Activated CD4-positive, alpha-beta T cell treated with anti-CD3 and anti-CD28 coated beads for 36 hours (primary cell): ENCODE results near the gene TMPRSS3. TPM values are rescaled to one million over a fixed set of nuclear protein-coding genes. Genes with fewer than 3 reads are reported as not detected.

Source experiments
- ATAC-seq: fragments of 200-7000 bp; cut with Tn5 transposase; one replicate; pipeline ENCODE4 v1.10.0; 2021; ENCODE audit warnings: mild to moderate bottlenecking, moderate library complexity
- CTCF ChIA-PET: fragments of 350-600 bp; sonication (Branson Sonifier 250); formaldehyde crosslinking; loops from one replicate; lab custom pipeline; 2021; ENCODE audit warnings: antibody characterized with exemption; lab: Charles Lee
- POLR2A ChIA-PET: fragments of 350-600 bp; sonication (Branson Sonifier 250); formaldehyde crosslinking; loops from one replicate; lab custom pipeline; 2021; ENCODE audit warnings: antibody characterized with exemption, inconsistent platforms; lab: Charles Lee
- DNase-seq: peaks from one replicate; pipeline ENCODE4 v3.0.0-alpha.2; 2020
- H3K27ac Mint-ChIP-seq: one replicate; pipeline ENCODE4 v1.8.0; 2021; ENCODE audit warnings: mixed read lengths
- H3K27me3 Mint-ChIP-seq: one replicate; pipeline ENCODE4 v1.8.0; 2021; ENCODE audit warnings: mixed read lengths
- H3K36me3 Mint-ChIP-seq: one replicate; pipeline ENCODE4 v1.8.0; 2021; ENCODE audit warnings: low read depth, mixed read lengths
- H3K4me1 Mint-ChIP-seq: one replicate; pipeline ENCODE4 v1.8.0; 2021; ENCODE audit warnings: mixed read lengths
- H3K4me3 Mint-ChIP-seq: one replicate; pipeline ENCODE4 v1.8.0; 2021; ENCODE audit warnings: mild to moderate bottlenecking, moderate library complexity, mixed read lengths
- H3K9me3 Mint-ChIP-seq: one replicate; pipeline ENCODE4 v1.8.0; 2021; ENCODE audit warnings: low read depth, mixed read lengths
- intact Hi-C, 2 experiments: fragments of 100-400 bp; cut with DNase I in 1 of 2; cut with micrococcal nuclease in 1 of 2; formaldehyde crosslinking; loops; one replicate each; pipeline versions ENCODE4 v1.14.2 to v1.15.1; 2022 to 2024; cut with DNase I, micrococcal nuclease
- total RNA-seq, 2 experiments: library from RNA; stranded (reverse); gene quantifications; one replicate each; pipeline ENCODE4 v1.2.3, GENCODE V29; 2021

Gene TMPRSS3
- total RNA-seq, 2 experiments from 2014 or later = 99.1 to 113 TPM

- peaks cover 71% of the 10 kb centered on the region for H3K36me3 Mint-ChIP-seq
- no peak overlapping the region for H3K4me3 Mint-ChIP-seq
- H3K27ac Mint-ChIP-seq = no peak overlapping the region
- intact Hi-C loops = loop anchor here in 1 of 2 experiments (5.0 kb wide), 2 partner anchors 36 to 91 kb away; no protein-coding TSS in a partner anchor
- DNase-seq (no peak), ATAC-seq (no peak)
- H3K9me3 Mint-ChIP-seq = peaks cover 7% of the 10 kb centered on the region
- no peaks in the 10 kb centered on the region for H3K27me3 Mint-ChIP-seq
- H3K4me1 Mint-ChIP-seq = peaks cover 50% of the 10 kb centered on the region
- ChIA-PET POLR2A (no interaction called here), CTCF (interaction anchor here (0.6 kb wide), 1 partner anchor 118 kb away, joined by 4 read pairs; no protein-coding TSS in a partner anchor)
These were observed 32.1 kb upstream of the TMPRSS3 start for GRCh38 chr21:42427809-42428419.

DNA sequence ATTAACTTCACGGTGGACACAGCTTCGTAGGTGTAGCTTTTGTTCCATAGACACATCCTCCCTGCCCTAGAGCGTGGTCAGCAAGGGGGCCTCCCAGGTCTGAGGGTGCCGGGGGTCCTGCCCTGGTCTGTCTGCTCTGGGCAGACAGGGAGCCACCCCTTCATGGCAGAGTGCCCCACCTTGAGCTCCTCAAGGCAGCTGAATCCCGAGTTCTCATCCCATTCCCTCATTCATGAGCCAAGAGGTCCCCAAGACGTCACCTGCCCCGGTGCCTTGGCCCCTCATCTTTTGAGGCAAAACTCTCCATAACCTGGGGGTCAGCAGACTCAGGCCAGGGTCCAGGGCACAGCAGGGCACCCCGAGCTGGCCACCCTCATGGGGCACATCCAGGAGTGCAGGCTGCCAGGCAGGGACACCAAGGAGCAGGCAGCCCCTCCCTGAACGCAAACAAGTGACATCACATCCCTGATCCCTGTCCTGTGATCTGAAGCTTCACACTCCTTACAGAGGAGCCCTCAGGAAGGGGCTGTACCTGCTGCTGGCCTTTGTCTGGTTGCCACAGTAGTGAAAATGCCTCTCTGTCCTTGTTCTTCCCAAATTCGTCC lies 31.1 kb upstream of the TMPRSS3 start:
- peaks cover 69% of the 10 kb centered on the region for H3K36me3 Mint-ChIP-seq
- H3K4me3 Mint-ChIP-seq = no peak overlapping the region
- ChIA-PET CTCF (interaction anchor here (0.7 to 8.6 kb wide), 4 partner anchors 11 to 282 kb away, joined by 3 to 56 read pairs (median 4); partner anchors contain the start of gene UBASH3A), POLR2A (no interaction called here)
- H3K27ac Mint-ChIP-seq = peak overlapping the region; percentile 44
- DNase-seq (no peak), ATAC-seq (no peak)
- H3K4me1 Mint-ChIP-seq = peaks cover 56% of the 10 kb centered on the region
- intact Hi-C loops = loop anchor here in 1 of 2 experiments (5.0 kb wide), 2 partner anchors 35 to 90 kb away; no protein-coding TSS in a partner anchor
- no peaks in the 10 kb centered on the region for H3K27me3 Mint-ChIP-seq
- H3K9me3 Mint-ChIP-seq = no peaks in the 10 kb centered on the region

GRCh38 chr21:42426424-42426823 lies 30.6 kb upstream of the TMPRSS3 start:
- ATAC-seq = no peak
- H3K4me3 Mint-ChIP-seq = no peak overlapping the region
- no peak for DNase-seq
- ChIA-PET POLR2A (no interaction called here), CTCF (interaction anchor here (0.7 to 8.6 kb wide), 4 partner anchors 11 to 281 kb away, joined by 3 to 56 read pairs (median 4); partner anchors contain the start of gene UBASH3A)
- H3K36me3 Mint-ChIP-seq = peaks cover 70% of the 10 kb centered on the region
- H3K27ac Mint-ChIP-seq = peak overlapping the region; percentile 87
- no peaks in the 10 kb centered on the region for H3K9me3 Mint-ChIP-seq
- H3K27me3 Mint-ChIP-seq = no peaks in the 10 kb centered on the region
- peaks cover 62% of the 10 kb centered on the region for H3K4me1 Mint-ChIP-seq
- intact Hi-C loops = loop anchor here in 1 of 2 experiments (5.0 kb wide), 2 partner anchors 34 to 89 kb away; no protein-coding TSS in a partner anchor

DNA sequence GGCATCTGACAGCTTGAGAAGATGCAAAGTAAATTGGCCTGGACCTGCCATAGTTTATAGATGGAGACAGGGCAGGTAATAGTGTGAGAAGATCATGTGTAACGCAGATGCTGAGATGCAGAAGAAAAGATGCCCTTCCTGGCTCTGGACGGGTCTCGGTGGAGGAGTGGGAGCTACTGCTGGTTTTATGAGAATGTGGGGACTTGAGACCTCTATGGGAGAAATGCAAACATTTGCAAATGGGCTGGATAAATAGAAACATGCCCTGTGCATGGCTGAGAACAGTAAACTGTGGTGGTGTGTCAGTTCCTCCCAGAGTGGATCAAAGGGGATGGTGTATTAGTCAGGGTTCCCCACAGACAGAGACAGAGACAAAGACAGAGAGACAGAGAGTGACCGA lies 29.7 kb upstream of the TMPRSS3 start:
- peak; percentile 51 for DNase-seq
- Mint-ChIP-seq H3K9me3 (no peaks in the 10 kb centered on the region), H3K27me3 (no peaks in the 10 kb centered on the region), H3K4me1 (peaks cover 70% of the 10 kb centered on the region), H3K27ac (peak overlapping the region; percentile 87), H3K4me3 (peak overlapping the region; percentile 64), H3K36me3 (peaks cover 73% of the 10 kb centered on the region)
- intact Hi-C loops = loop anchor here in 1 of 2 experiments (5.0 kb wide), 2 partner anchors 33 to 88 kb away; no protein-coding TSS in a partner anchor
- ChIA-PET POLR2A (interaction anchor here (1.2 kb wide), 1 partner anchor 102 kb away, joined by 3 read pairs; no protein-coding TSS in a partner anchor), CTCF (interaction anchor here (0.9 to 8.6 kb wide), 7 partner anchors 10 to 45 kb away, joined by 3 to 56 read pairs (median 5); partner anchors contain the start of gene UBASH3A)
- ATAC-seq = peak; percentile 57

DNA sequence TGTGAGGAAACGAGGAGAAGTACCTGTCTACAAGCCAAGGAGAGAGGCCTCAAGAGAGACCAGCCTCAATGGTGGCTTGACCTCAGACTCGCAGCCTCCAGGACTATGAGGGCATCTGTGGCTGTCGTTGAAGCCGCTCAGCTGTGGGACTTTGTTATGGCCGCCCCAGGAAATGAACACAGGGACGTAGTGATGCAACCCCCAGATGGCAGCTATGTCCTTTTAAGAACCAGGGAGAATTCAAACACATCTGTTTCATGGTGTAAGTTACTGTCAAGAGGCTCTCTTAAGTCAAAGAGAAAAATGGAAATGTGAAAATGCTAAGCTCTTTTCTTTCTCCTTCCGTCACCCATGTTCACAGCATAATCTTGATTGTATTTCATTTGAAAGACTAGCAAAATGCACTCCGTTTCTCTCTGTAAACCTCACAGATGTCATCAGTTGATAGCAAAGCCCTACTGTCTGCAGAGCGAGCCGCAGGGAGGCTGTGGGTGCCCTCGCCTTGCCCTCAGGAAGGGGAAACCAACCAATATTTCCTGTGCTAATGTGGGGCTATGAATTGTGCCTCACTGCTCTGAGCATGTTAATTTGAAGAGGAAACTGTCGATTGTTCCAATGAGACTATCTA lies 29.2 kb upstream of the TMPRSS3 start:
- no peaks in the 10 kb centered on the region for H3K9me3 Mint-ChIP-seq
- peak overlapping the region; percentile 64 for H3K4me3 Mint-ChIP-seq
- DNase-seq (peak; percentile 78), ATAC-seq (peak; percentile 55)
- H3K36me3 Mint-ChIP-seq = peaks cover 77% of the 10 kb centered on the region
- peak overlapping the region; percentile 87 for H3K27ac Mint-ChIP-seq
- CTCF ChIA-PET = interaction anchor here (0.9 to 8.6 kb wide), 5 partner anchors 9 to 33 kb away, joined by 3 to 56 read pairs (median 5); partner anchors contain the start of gene UBASH3A
- POLR2A ChIA-PET = interaction anchor here (1.2 kb wide), 1 partner anchor 103 kb away, joined by 3 read pairs; no protein-coding TSS in a partner anchor
- H3K27me3 Mint-ChIP-seq = no peaks in the 10 kb centered on the region
- H3K4me1 Mint-ChIP-seq = peaks cover 74% of the 10 kb centered on the region
- intact Hi-C loops = loop anchor here (5.0 kb wide), 4 partner anchors 33 to 423 kb away; no protein-coding TSS in a partner anchor

DNA sequence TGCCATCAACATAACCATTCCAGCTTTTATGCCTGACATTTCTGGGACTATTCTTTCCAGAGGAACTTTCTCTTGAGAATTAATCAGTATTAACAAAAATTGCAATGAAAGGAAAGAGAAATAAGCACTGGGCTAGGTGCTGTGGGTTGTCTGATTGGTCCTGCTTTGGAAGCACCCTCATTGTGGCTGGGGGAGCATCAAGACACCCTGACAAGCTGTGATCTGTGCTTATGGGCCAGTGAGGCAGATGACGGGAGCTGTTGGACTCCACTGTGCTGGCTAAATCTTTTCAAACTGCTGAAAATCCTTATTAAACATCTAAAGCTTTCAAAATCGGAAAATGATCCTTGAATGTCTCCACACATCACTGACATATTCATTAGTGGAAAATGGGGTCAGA lies 27.8 kb upstream of the TMPRSS3 start:
- Mint-ChIP-seq H3K4me3 (peak overlapping the region; percentile 64), H3K9me3 (peaks cover 5% of the 10 kb centered on the region), H3K4me1 (peaks cover 86% of the 10 kb centered on the region), H3K36me3 (peaks cover 85% of the 10 kb centered on the region), H3K27me3 (no peaks in the 10 kb centered on the region), H3K27ac (peak overlapping the region; percentile 87)
- intact Hi-C loops = loop anchor here (1.0 to 5.0 kb wide), 6 partner anchors 8 to 421 kb away; no protein-coding TSS in a partner anchor
- POLR2A ChIA-PET = interaction anchor here (1.1 to 1.2 kb wide), 2 partner anchors 30 to 50 kb away, joined by 4 to 6 read pairs; no protein-coding TSS in a partner anchor
- no peak for DNase-seq
- ATAC-seq = peak; percentile 8
- CTCF ChIA-PET = interaction anchor here (0.9 to 8.6 kb wide), 6 partner anchors 12 to 85 kb away, joined by 3 to 56 read pairs (median 4); partner anchors contain the start of gene UBASH3A

- ATAC-seq (peak; percentile 67), DNase-seq (peak; percentile 76)
- peaks cover 5% of the 10 kb centered on the region for H3K9me3 Mint-ChIP-seq
These were observed 27.4 kb upstream of the TMPRSS3 start for GRCh38 chr21:42423197-42423675.

GRCh38 chr21:42421018-42421793 lies 25.4 kb upstream of the TMPRSS3 start:
- H3K9me3 Mint-ChIP-seq = peaks cover 5% of the 10 kb centered on the region
- H3K27ac Mint-ChIP-seq = peak overlapping the region; percentile 81
- DNase-seq = peak; percentile 63
- peak; percentile 40 for ATAC-seq
- ChIA-PET CTCF (interaction anchor here (0.6 to 8.6 kb wide), 11 partner anchors 10 to 140 kb away, joined by 3 to 56 read pairs (median 5); partner anchors contain the start of gene UBASH3A), POLR2A (interaction anchor here (0.5 to 2.0 kb wide), 7 partner anchors 17 to 1564 kb away, joined by 3 to 15 read pairs (median 3); partner anchors contain the start of gene UBASH3A)
- H3K36me3 Mint-ChIP-seq = peaks cover 86% of the 10 kb centered on the region
- peaks cover 86% of the 10 kb centered on the region for H3K4me1 Mint-ChIP-seq
- H3K4me3 Mint-ChIP-seq = peak overlapping the region; percentile 64
- intact Hi-C loops = loop anchor here (5.0 kb wide), 2 partner anchors 261 to 419 kb away; no protein-coding TSS in a partner anchor
- H3K27me3 Mint-ChIP-seq = no peaks in the 10 kb centered on the region

More at GRCh38 chr21:42423197-42423675, 27.4 kb upstream of the TMPRSS3 start:
- ChIA-PET POLR2A (interaction anchor here (1.1 to 1.2 kb wide), 2 partner anchors 30 to 49 kb away, joined by 4 to 6 read pairs; no protein-coding TSS in a partner anchor), CTCF (interaction anchor here (0.9 to 8.6 kb wide), 6 partner anchors 12 to 85 kb away, joined by 3 to 56 read pairs (median 4); partner anchors contain the start of gene UBASH3A)
- H3K4me1 Mint-ChIP-seq = peaks cover 90% of the 10 kb centered on the region
- H3K27me3 Mint-ChIP-seq = no peaks in the 10 kb centered on the region
- H3K4me3 Mint-ChIP-seq = peak overlapping the region; percentile 64
- H3K36me3 Mint-ChIP-seq = peaks cover 87% of the 10 kb centered on the region
- intact Hi-C loops = loop anchor here (1.0 to 5.0 kb wide), 6 partner anchors 8 to 421 kb away; no protein-coding TSS in a partner anchor
- peak overlapping the region; percentile 87 for H3K27ac Mint-ChIP-seq

DNA sequence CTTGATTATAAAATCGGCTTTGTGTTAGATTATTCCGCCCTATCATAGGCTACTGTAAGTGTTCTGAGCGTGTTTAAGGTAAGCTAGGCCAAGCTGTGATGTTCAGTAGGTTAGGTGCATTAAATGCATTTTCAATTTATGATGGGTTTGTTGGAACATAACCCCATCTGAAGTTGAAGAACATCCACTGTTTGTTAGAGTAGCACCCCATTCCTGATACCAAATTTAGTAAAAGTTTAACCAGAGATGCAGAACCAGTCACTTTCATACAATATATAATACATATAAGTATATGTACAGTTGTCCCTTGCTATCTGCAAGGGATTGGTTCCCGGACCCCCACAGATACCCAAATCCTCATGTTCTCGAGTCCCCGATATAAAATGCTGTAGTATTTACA lies 24.0 kb upstream of the TMPRSS3 start:
- peaks cover 5% of the 10 kb centered on the region for H3K9me3 Mint-ChIP-seq
- intact Hi-C loops = loop anchor here (5.0 kb wide), 5 partner anchors 107 to 457 kb away; partner anchors contain the start of gene WDR4 (in 1 of the 2)
- peaks cover 72% of the 10 kb centered on the region for H3K4me1 Mint-ChIP-seq
- POLR2A ChIA-PET = interaction anchor here (2.0 kb wide), 1 partner anchor 15 kb away, joined by 15 read pairs; the partner anchor contains the start of gene UBASH3A
- no peak for DNase-seq
- no peak for ATAC-seq
- H3K36me3 Mint-ChIP-seq = peaks cover 87% of the 10 kb centered on the region
- CTCF ChIA-PET = interaction anchor here (0.6 to 8.6 kb wide), 5 partner anchors 10 to 283 kb away, joined by 3 to 56 read pairs (median 6); partner anchors contain the start of gene UBASH3A
- no peak overlapping the region for H3K27ac Mint-ChIP-seq
- H3K27me3 Mint-ChIP-seq = no peaks in the 10 kb centered on the region
- no peak overlapping the region for H3K4me3 Mint-ChIP-seq
